Erythroblast (primary cell): Measurements from ENCODE around the gene USP3.

Experiments
- DNase-seq, 2 experiments: peaks; one replicate each; lab custom pipeline; 2025; lab: John Stamatoyannopoulos, UW
- GATA1 ChIP-seq: IDR thresholded peaks from 2 replicates; pipeline ENCODE4 v1.6.1; 2011; ENCODE audit warnings: low read depth, mild to moderate bottlenecking, control low read depth, low read length, moderate library complexity
- POLR2A ChIP-seq: IDR thresholded peaks from 2 replicates; pipeline ENCODE4 v1.6.1; 2011; ENCODE audit warnings: mild to moderate bottlenecking, low read length

USP3 gene

GRCh38 chr15:63628123-63628822, 123.9 kb downstream of the USP3 start:
- TF ChIP-seq POLR2A, result no peak
- no peak for TF ChIP-seq GATA1
- no peak for DNase-seq

- TF ChIP-seq POLR2A (no peak), GATA1 (no peak)
Observed at GRCh38 chr15:63630036-63630751, 125.8 kb downstream of the USP3 start.

GRCh38 chr15:63633312-63633711, 128.9 kb downstream of the USP3 start:
- DNase-seq, result no peak
- no peak for TF ChIP-seq POLR2A
- TF ChIP-seq GATA1, result no peak

More at GRCh38 chr15:63630036-63630751, 125.8 kb downstream of the USP3 start:
- no peak for DNase-seq

DNA sequence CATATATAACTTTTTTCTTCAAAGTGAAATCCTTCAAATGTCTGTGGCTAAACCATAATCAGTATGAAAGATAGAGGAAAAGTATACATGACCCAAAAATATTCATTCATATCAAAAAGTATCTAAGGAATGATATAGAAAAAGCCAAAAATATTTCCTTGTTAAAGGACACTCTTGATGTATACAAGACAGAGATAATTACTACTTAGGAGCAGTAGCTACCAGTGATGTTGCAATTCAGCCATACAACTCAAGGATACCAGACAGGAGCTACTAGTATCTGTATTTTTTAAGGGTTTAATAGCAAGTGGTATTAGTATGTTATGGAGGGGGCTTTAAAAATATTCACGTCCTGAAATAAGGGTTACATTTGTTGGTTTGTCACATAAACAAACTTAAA, 129.8 kb downstream of the USP3 start:
- no peak for DNase-seq
- TF ChIP-seq POLR2A (no peak), GATA1 (no peak)

DNA sequence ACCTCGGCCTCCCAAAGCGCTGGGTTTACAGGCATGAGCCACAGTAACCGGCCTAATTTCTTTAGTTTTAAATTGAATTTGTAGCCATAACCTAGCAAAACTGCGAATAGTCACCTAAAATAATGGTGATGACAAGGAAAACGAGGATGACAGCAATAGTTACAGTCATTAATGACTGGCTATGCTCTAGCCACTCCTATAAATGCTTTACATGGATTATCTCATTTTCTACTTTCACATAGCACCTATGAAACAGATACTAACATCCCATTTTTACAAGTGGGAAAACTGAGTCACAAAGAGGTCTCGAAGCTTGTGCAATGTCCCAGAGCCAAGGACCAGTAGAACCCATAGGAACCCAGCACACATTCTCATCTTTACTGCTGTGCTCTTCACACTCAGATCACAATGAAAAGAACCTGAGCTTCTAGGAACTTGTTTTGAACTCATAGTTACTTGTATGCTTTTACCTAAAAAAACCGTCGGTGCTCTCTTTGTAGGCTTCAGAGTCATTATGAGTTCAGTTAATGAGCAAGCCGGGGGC, 132.2 kb downstream of the USP3 start:
- DNase-seq, result no peak
- TF ChIP-seq POLR2A, result no peak
- TF ChIP-seq GATA1, result no peak

DNA sequence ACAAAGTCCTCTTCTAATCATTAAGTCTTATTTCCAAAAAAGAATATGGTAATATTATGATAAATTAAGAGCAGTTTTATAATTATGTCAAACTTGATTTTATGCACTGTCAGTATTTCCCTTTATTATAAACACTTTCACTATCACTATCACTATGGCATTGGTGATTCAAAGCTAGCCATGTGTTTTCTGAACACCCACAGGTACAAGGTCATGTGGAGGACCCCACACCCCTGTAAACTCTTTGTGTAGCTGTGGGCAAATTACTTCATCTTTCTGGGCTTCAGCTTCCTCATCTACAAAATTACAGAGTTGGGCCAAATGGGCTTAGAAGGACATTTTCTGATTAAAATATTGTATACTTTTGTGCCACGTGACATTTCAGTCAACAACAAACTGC, 134.4 kb downstream of the USP3 start:
- TF ChIP-seq GATA1 (no peak), POLR2A (no peak)
- DNase-seq, result no peak

GRCh38 chr15:63640146-63640545, 135.8 kb downstream of the USP3 start:
- TF ChIP-seq POLR2A, result no peak
- TF ChIP-seq GATA1, result no peak

More at GRCh38 chr15:63640146-63640545, 135.8 kb downstream of the USP3 start:
- DNase-seq, result no peak
